HUES64 (cell line): ENCODE measurements around the gene ADGRF3.
"Not testable (repeated sequence)": the region's sequence is repeated elsewhere in the genome, so short reads cannot be mapped to it uniquely, and the experiment has no call there.

Source experiments
- H3K27ac ChIP-seq: 2 replicates; pipeline ENCODE4 v1.7.0; 2013; ENCODE audit warnings: low read depth, low read length, inconsistent platforms
- H3K27me3 ChIP-seq: 2 replicates; pipeline ENCODE4 v1.6.1; 2013; ENCODE audit warnings: mild to moderate bottlenecking, low read length; ENCODE audit not compliant: insufficient read depth
- H3K36me3 ChIP-seq: 2 replicates; pipeline ENCODE4 v1.6.1; 2013; ENCODE audit warnings: mild to moderate bottlenecking, low read length; ENCODE audit not compliant: insufficient read depth
- H3K4me1 ChIP-seq: 2 replicates; pipeline ENCODE4 v1.6.1; 2013; ENCODE audit warnings: mild to moderate bottlenecking, low read length, moderate library complexity; ENCODE audit not compliant: insufficient read depth
- H3K4me3 ChIP-seq: 2 replicates; pipeline ENCODE4 v1.5.1; 2013; ENCODE audit warnings: mild to moderate bottlenecking, low read length, moderate library complexity
- H3K9ac ChIP-seq: 2 replicates; pipeline ENCODE4 v1.6.1; 2013; ENCODE audit warnings: mild to moderate bottlenecking, low read depth, low read length
- H3K9me3 ChIP-seq: 2 replicates; pipeline ENCODE4 v1.6.1; 2013; ENCODE audit warnings: low read depth, low read length; ENCODE audit not compliant: insufficient read depth
- WGBS: fragments of 150-250, 120-280 bp; methylation state at CpG from one replicate; pipeline ENCODE4 v1.1.7; 2013; ENCODE audit warnings: missing lambda C conversion rate; 5-methylcytosine and 5-hydroxymethylcytosine counted together

ADGRF3 gene

DNA sequence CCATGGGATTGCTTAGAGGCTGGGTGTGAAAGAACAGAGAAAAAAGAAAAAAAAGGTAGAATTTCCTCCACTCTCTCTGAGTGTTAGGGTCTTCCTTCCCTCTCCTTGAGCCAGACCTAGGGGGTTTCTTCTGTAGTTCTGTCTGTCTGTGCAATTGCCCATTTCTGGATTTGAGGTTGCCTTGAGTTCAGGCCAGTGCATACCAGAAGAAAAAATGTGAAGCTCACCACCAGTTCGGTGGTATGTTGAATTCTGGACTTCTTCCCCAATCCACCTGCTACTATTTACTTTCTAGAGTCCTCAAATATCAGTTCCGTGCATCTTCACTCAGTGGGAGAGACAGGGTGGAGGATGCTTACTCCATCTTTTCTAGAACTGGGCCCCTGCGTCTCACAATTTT is 16.0 kb downstream of the ADGRF3 start:
- H3K9me3 ChIP-seq: no peaks in the 10 kb centered on the region
- H3K27me3 ChIP-seq: no peaks in the 10 kb centered on the region
- WGBS: 100% methylated on average over 1 of the region's 3 CpGs
- no peak overlapping the region for H3K4me3 ChIP-seq
- H3K9ac ChIP-seq: no peak overlapping the region
- H3K4me1 ChIP-seq: no peaks in the 10 kb centered on the region
- H3K27ac ChIP-seq: no peak overlapping the region
- no peaks in the 10 kb centered on the region for H3K36me3 ChIP-seq

DNA sequence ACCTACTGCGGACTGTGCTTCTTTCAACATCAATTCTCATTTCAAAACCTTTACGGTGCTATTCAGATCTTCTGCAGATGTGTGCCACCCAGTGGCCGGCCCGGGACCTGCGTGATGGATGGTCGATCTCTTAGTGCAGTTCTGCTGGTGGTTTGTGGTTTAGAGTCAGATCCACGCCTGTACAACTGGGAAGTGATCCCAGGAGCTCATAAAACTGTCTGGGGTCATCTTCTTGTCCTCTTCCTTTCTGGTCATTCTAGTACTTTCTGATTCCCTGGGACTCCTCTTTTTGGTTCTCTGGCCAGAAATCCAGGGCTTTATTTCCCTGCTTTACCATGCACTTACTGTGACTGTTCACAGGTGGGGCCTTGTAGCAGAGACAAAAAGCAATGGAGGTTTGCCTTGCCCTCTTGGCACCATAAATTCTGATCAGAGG is 16.5 kb downstream of the ADGRF3 start:
- WGBS: 15% methylated on average over 7 of the region's 7 CpGs
- Histone ChIP-seq H3K4me1 (no peaks in the 10 kb centered on the region), H3K27ac (no peak overlapping the region), H3K36me3 (no peaks in the 10 kb centered on the region), H3K27me3 (no peaks in the 10 kb centered on the region), H3K9me3 (no peaks in the 10 kb centered on the region), H3K4me3 (no peak overlapping the region), H3K9ac (no peak overlapping the region)

- 94% methylated on average over 4 of the region's 4 CpGs for WGBS
These were observed 17.5 kb downstream of the ADGRF3 start for GRCh38 chr2:26329083-26329482.

GRCh38 chr2:26327291-26328272 is 19.0 kb downstream of the ADGRF3 start:
- no peak overlapping the region for H3K4me3 ChIP-seq
- no peak overlapping the region for H3K27ac ChIP-seq
- no peaks in the 10 kb centered on the region for H3K36me3 ChIP-seq
- 72% methylated on average over 3 of the region's 5 CpGs for WGBS
- no peaks in the 10 kb centered on the region for H3K27me3 ChIP-seq
- H3K4me1 ChIP-seq: no peaks in the 10 kb centered on the region
- H3K9me3 ChIP-seq: no peaks in the 10 kb centered on the region
- no peak overlapping the region for H3K9ac ChIP-seq

More at GRCh38 chr2:26329083-26329482, 17.5 kb downstream of the ADGRF3 start:
- not testable (repeated sequence) for H3K9ac ChIP-seq, H3K9me3 ChIP-seq, H3K27ac ChIP-seq, H3K27me3 ChIP-seq, H3K36me3 ChIP-seq, H3K4me1 ChIP-seq, H3K4me3 ChIP-seq

DNA sequence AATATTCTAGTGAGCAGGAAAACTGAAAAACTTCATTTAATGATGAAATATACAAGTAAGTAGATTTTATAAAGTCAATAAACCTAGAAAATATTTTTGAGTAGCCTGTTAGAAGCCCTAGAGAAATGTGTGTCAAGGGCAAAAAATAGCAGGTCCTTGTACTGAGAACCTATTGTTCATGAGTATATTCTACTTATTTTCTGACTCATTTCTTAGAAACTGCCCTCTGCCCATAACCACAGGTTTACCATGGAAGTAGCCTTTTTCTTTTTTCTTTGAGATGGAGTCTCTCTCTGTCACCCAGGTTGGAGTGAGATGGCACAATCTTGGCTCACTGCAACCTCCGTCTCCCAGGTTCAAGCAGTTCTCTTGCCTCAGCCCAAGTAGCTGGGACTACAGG is 20.1 kb downstream of the ADGRF3 start:
- Histone ChIP-seq H3K36me3 (no peaks in the 10 kb centered on the region), H3K4me3 (no peak overlapping the region), H3K27ac (no peak overlapping the region), H3K9me3 (no peaks in the 10 kb centered on the region), H3K9ac (no peak overlapping the region), H3K4me1 (no peaks in the 10 kb centered on the region), H3K27me3 (no peaks in the 10 kb centered on the region)
- 100% methylated on average over 1 of the region's 1 CpG for WGBS

GRCh38 chr2:26325851-26326250 is 20.7 kb downstream of the ADGRF3 start:
- Histone ChIP-seq H3K4me3 (no peak overlapping the region), H3K27ac (no peak overlapping the region), H3K27me3 (no peaks in the 10 kb centered on the region), H3K36me3 (no peaks in the 10 kb centered on the region), H3K9me3 (no peaks in the 10 kb centered on the region), H3K9ac (no peak overlapping the region), H3K4me1 (no peaks in the 10 kb centered on the region)
- WGBS: 92% methylated on average over 4 of the region's 4 CpGs

DNA sequence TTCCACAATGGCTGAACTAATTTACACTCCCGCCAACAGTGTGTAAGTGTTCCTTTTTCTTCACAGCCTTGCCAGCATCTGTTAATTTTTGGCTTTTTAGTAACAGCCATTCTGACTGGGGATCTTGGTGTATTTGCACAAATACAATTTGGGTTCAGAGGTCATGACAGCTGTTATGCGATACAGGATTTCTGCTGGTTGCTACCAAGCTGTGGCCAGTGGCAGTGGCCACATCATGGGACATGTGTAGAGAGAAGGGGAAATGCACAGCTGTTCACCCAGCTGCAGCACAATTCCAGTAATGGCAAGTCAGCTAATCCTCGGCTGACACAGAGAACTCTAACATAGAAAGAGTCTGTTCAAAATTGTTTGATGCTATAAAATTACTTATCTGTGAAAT is 21.7 kb downstream of the ADGRF3 start:
- Histone ChIP-seq H3K9ac (no peak overlapping the region), H3K4me3 (no peak overlapping the region), H3K4me1 (no peaks in the 10 kb centered on the region), H3K27ac (no peak overlapping the region), H3K36me3 (no peaks in the 10 kb centered on the region), H3K27me3 (no peaks in the 10 kb centered on the region), H3K9me3 (no peaks in the 10 kb centered on the region)
- WGBS: 76% methylated on average over 3 of the region's 3 CpGs

GRCh38 chr2:26324479-26324878 is 22.1 kb downstream of the ADGRF3 start:
- not testable (repeated sequence) for H3K9me3 ChIP-seq, H3K9ac ChIP-seq, H3K36me3 ChIP-seq, H3K27me3 ChIP-seq, H3K4me3 ChIP-seq, H3K4me1 ChIP-seq, H3K27ac ChIP-seq

DNA sequence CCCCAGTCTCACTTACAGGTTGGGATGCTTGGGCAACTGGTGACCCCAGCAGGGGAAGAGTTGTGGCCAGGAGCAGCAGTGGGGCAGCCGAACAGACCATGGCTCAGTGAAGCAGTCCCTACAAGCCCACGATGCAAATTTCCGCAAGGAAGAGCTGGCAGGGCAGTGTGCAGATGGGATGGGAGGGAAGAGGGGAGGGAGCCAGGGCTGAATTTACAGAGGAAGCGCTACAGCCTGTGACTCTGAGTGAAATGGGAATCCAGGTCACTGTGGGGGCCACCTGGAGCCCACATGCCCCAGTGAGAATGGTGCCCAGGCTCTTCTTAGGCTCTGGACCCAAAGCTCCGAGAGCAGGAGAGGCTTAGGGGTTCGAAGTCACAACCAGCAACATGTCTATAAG is 27.6 kb downstream of the ADGRF3 start:
- WGBS: 50% methylated on average over 6 of the region's 6 CpGs
- Histone ChIP-seq H3K9me3 (no peaks in the 10 kb centered on the region), H3K27ac (no peak overlapping the region), H3K4me3 (no peak overlapping the region; the same call in 1 of the 2 replicates), H3K4me1 (0 out of 2 replicates have a peak, but pooled peaks cover 5% of the 10 kb centered on the region), H3K27me3 (no peaks in the 10 kb centered on the region), H3K36me3 (no peaks in the 10 kb centered on the region), H3K9ac (no peak overlapping the region)

DNA sequence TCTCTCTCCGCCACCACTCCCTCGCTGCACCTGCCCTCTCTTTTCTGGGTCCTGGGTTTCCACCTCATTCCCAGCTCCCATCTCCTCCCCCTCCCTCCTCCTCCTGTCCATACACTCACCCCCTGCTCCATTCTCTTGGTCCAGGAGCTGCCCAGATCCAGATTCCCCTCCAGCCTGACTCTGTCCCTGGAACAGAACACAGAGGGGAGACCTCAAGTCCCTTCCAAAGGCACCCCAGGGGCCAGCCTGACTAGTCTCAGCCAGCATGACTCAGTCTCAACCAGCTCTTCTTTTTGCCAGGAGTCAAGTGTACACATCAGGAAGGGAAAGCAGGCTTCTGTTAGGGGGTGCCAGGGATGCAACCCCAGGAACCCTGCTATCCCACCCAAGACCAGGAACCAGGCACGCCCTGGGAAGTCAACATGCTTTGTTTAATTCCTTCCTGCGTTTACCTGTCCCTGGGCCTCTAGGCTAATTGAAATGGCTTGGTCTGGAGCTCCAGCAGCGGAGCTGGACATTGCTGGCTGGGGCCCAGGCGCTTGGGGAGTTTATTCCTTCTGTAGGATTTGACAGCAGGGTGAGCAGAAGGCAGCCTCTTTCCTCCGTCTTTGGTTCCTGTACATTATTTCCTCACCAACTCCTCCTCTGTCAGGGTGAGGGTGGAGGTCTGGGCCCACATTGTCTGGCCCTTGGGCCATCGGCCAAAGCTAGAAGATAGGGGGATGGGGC is 29.0 kb downstream of the ADGRF3 start:
- no peak overlapping the region for H3K4me3 ChIP-seq
- 93% methylated on average over 6 of the region's 8 CpGs for WGBS
- H3K4me1 ChIP-seq: 0 out of 2 replicates have a peak, but pooled peaks cover 5% of the 10 kb centered on the region
- no peaks in the 10 kb centered on the region for H3K27me3 ChIP-seq
- no peaks in the 10 kb centered on the region for H3K9me3 ChIP-seq
- no peaks in the 10 kb centered on the region for H3K36me3 ChIP-seq
- H3K9ac ChIP-seq: no peak overlapping the region
- no peak overlapping the region for H3K27ac ChIP-seq

DNA sequence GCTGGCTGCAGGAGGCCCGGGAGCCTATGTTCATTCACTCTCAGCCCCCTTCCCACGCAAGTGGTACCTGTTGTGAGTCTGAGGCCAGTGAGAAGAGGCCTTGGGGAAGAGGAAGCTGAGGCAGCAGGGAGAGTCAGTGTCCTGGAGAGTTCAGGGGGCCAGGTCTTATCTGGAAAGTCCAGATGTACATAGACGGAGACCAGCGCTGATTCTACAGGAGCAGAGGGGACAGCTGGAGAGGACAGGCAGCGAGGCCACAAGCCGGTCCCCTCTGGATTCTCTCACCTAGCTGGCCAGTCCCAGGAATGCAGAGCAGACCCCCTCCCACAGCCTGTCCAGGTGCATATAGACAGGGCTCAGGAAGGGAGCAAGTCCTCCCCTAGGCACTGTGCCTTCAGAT is 29.7 kb downstream of the ADGRF3 start:
- Histone ChIP-seq H3K27ac (no peak overlapping the region), H3K4me1 (0 out of 2 replicates have a peak, but pooled peaks cover 5% of the 10 kb centered on the region), H3K27me3 (no peaks in the 10 kb centered on the region), H3K36me3 (no peaks in the 10 kb centered on the region), H3K4me3 (no peak overlapping the region), H3K9ac (no peak overlapping the region), H3K9me3 (no peaks in the 10 kb centered on the region)
- 89% methylated on average over 6 of the region's 6 CpGs for WGBS
